Measurements from ENCODE around the gene RGS16.

Gene RGS16

GRCh38 chr1:182600745-182601415 lies 3.3 kb downstream of the RGS16 start:
- Histone ChIP-seq H3K27me3 (no peaks in the 10 kb centered on the region), H3K4me3 (no peak overlapping the region), H3K36me3 (peaks cover 0 to 21% (median 16%) of the 10 kb centered on the region in 3 donors), H3K27ac (no peak overlapping the region), H3K4me1 (peaks cover 0 to 43% (median 22%) of the 10 kb centered on the region in 4 donors), H3K9me3 (no peaks in the 10 kb centered on the region)
- no peak for TF ChIP-seq CTCF (IDR thresholded peaks at IDR 0.05)
- DNase-seq, result no peak
- intact Hi-C loops (cut with DNase I; ENCODE audit: low total_unique reads), result loop anchor here (5.0 kb wide), 2 partner anchors 209 to 721 kb away; partner anchors contain the start of gene GLUL

- Histone ChIP-seq H3K9me3 (no peaks in the 10 kb centered on the region), H3K36me3 (peaks cover 0 to 21% (median 16%) of the 10 kb centered on the region in 3 donors), H3K27me3 (no peaks in the 10 kb centered on the region), H3K4me1 (peaks cover 0 to 44% (median 22%) of the 10 kb centered on the region in 4 donors), H3K27ac (no peak overlapping the region), H3K4me3 (no peak overlapping the region)
- TF ChIP-seq CTCF (IDR thresholded peaks at IDR 0.05), result no peak
- intact Hi-C loops (cut with DNase I; ENCODE audit: low total_unique reads), result loop anchor here (5.0 kb wide), 2 partner anchors 208 to 722 kb away; partner anchors contain the start of gene GLUL
- no peak for DNase-seq
Observed at GRCh38 chr1:182600036-182600713, 4.0 kb downstream of the RGS16 start.

DNA sequence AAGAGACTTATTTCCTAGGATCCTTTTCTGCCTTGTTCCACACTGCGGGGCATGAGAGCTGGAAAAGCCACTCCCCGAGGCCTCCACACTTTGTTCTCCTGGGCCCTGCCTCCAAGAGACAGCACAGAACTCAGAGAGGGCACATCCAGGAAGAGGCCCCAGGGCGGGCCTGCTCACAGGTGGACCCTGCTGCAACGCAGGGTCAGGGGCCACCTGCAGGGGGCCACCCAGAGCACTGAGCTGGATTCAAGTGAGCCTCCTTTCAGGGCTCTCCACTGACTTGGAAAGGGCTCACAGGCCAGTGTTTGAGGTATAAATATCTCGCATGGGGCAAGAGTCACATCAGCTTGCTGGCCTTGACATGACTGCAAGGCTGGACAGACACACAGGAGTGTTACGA lies 4.8 kb downstream of the RGS16 start:
- Histone ChIP-seq H3K27me3 (no peaks in the 10 kb centered on the region), H3K27ac (no peak overlapping the region), H3K4me1 (peaks cover 0 to 40% (median 20%) of the 10 kb centered on the region in 4 donors), H3K4me3 (no peak overlapping the region), H3K36me3 (peaks cover 0 to 21% (median 16%) of the 10 kb centered on the region in 3 donors), H3K9me3 (no peaks in the 10 kb centered on the region)
- intact Hi-C loops (cut with DNase I; ENCODE audit: low total_unique reads), result loop anchor here (2.0 kb wide), 1 partner anchor 185 kb away; no protein-coding TSS in a partner anchor
- TF ChIP-seq CTCF (IDR thresholded peaks at IDR 0.05), result no peak
- no peak for DNase-seq

GRCh38 chr1:182598296-182598695 lies 5.9 kb downstream of the RGS16 start:
- peaks cover 0 to 31% (median 12%) of the 10 kb centered on the region in 4 donors for H3K4me1 ChIP-seq
- no peaks in the 10 kb centered on the region for H3K27me3 ChIP-seq
- no peak for TF ChIP-seq CTCF (IDR thresholded peaks at IDR 0.05)
- no peak overlapping the region for H3K4me3 ChIP-seq
- H3K36me3 ChIP-seq, result peaks cover 0 to 21% (median 16%) of the 10 kb centered on the region in 3 donors
- H3K9me3 ChIP-seq, result no peaks in the 10 kb centered on the region
- intact Hi-C loops (cut with DNase I; ENCODE audit: low total_unique reads), result loop anchor here (2.0 kb wide), 1 partner anchor 187 kb away; no protein-coding TSS in a partner anchor
- H3K27ac ChIP-seq, result no peak overlapping the region
- DNase-seq, result no peak

DNA sequence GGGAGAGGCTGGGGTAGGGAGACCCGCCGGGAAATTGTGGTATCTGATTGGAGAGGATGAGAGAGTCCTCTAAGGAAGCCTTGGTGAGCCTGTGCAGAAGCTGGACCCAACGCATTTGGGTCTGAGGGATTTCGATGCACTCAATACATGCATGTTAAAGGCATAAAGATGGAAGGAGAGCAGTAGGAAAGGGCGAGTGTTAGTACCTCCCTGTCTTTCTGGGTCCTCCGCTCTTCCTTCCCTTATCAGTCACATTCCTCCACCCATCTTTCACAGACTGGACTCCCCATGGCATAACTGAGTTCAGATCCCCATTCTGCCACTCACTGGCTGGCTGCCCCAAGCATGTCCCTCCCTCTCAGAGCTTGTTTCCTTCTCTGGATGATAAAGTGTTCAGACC lies 7.3 kb downstream of the RGS16 start:
- intact Hi-C loops (cut with DNase I; ENCODE audit: low total_unique reads), result no loop called here
- Histone ChIP-seq H3K36me3 (peaks cover 0 to 21% (median 16%) of the 10 kb centered on the region in 3 donors), H3K4me1 (peaks cover 0 to 17% (median 3%) of the 10 kb centered on the region in 4 donors), H3K4me3 (no peak overlapping the region), H3K9me3 (no peaks in the 10 kb centered on the region), H3K27ac (no peak overlapping the region), H3K27me3 (no peaks in the 10 kb centered on the region)
- no peak for TF ChIP-seq CTCF (IDR thresholded peaks at IDR 0.05)
- DNase-seq, result no peak

All from tibial artery (tissue), 4 donors.